ENCODE results near the gene CDH16. TPM values are rescaled to one million over a fixed set of nuclear protein-coding genes. Genes with fewer than 3 reads are reported as not detected.
A peak's percentile ranks its signal among the peaks of the same experiment; 100 is the strongest.
"Not testable (repeated sequence)": the region's sequence is repeated elsewhere in the genome, so short reads cannot be mapped to it uniquely, and the experiment has no call there.

The CDH16 gene
- total and polyA plus RNA-seq, 11 donors = 0.08 to 1.6 (median 0.17) TPM; not detected in 5

DNA sequence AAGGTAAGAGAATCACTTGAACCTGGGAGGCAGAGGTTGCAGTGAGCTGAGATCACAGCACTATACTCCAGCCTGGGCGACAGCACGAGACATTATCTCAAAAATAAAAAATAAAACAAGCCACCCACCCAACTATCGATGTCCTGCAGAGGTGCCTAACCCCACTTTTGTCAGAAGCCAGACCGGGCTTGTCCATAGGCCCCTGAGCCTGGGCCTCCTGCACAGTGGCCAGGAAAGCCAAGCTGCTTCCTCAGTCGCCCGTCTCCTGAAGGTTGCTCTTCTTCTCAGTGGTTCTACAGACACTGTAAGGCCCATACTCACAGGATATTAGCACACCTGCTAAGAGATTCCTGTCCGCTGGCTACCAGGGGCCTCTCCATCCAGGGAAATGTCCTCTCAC lies 27.9 kb upstream of the CDH16 start:
- Histone ChIP-seq H3K27me3 (peaks cover 0 to 30% (median 0%) of the 10 kb centered on the region in 9 donors), H3K9me3 (peaks cover 0 to 4% (median 0%) of the 10 kb centered on the region in 12 donors), H3K36me3 (peaks cover 0 to 31% (median 25%) of the 10 kb centered on the region in 9 donors), H3K4me3 (no peak overlapping the region), H3K4me1 (peaks cover 0 to 22% (median 9%) of the 10 kb centered on the region in 12 donors), H3K27ac (no peak overlapping the region)
- intact Hi-C loops (cut with DNase I) = loop anchor here in 1 of 10 donors (10.0 kb wide), 1 partner anchor 52 kb away; no protein-coding TSS in a partner anchor
- TF ChIP-seq, protein P1, sequence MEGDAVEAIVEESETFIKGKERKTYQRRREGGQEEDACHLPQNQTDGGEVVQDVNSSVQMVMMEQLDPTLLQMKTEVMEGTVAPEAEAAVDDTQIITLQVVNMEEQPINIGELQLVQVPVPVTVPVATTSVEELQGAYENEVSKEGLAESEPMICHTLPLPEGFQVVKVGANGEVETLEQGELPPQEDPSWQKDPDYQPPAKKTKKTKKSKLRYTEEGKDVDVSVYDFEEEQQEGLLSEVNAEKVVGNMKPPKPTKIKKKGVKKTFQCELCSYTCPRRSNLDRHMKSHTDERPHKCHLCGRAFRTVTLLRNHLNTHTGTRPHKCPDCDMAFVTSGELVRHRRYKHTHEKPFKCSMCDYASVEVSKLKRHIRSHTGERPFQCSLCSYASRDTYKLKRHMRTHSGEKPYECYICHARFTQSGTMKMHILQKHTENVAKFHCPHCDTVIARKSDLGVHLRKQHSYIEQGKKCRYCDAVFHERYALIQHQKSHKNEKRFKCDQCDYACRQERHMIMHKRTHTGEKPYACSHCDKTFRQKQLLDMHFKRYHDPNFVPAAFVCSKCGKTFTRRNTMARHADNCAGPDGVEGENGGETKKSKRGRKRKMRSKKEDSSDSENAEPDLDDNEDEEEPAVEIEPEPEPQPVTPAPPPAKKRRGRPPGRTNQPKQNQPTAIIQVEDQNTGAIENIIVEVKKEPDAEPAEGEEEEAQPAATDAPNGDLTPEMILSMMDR (IDR thresholded peaks at IDR 0.05) = no peak
- no peak for TF ChIP-seq POLR2A (IDR thresholded peaks at IDR 0.05)
- WGBS, 4 donors = 68 to 77% (median 72%) methylated on average over 7 of the region's 7 CpGs
- ATAC-seq = peak in 1 of 4 donors; percentile 5
- DNase-seq = no peak

DNA sequence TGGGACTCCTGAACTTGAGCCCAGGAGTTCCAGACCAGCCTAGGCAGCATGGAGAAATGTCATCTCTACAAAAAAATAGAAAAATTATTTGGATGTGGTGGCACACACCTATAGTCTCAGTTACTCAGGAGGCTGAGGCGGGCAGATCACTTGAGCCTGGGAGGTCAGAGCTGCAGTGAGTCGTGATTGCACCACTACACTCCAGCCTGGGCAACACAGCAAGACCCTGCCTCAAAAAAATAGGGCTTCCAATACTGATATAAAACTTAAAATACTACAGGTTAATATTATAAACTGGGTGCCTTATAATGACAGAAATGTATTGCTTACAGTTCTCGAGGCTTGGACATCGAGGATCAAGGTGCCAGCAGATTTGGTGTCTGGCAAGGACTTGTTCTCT lies 27.3 kb upstream of the CDH16 start:
- Histone ChIP-seq H3K27ac (no peak overlapping the region), H3K4me1 (peaks cover 0 to 25% (median 9%) of the 10 kb centered on the region in 12 donors), H3K4me3 (no peak overlapping the region), H3K27me3 (peaks cover 0 to 24% (median 0%) of the 10 kb centered on the region in 9 donors), H3K36me3 (peaks cover 0 to 37% (median 31%) of the 10 kb centered on the region in 9 donors), H3K9me3 (no peaks in the 10 kb centered on the region)
- TF ChIP-seq, protein P1 (IDR thresholded peaks at IDR 0.05) = no peak
- no peak for TF ChIP-seq POLR2A (IDR thresholded peaks at IDR 0.05)
- WGBS, 4 donors = 85 to 89% (median 86%) methylated on average over 4 of the region's 4 CpGs
- DNase-seq (no peak), ATAC-seq (no peak)
- intact Hi-C loops (cut with DNase I) = loop anchor here in 1 of 10 donors (10.0 kb wide), 1 partner anchor 51 kb away; no protein-coding TSS in a partner anchor

DNA sequence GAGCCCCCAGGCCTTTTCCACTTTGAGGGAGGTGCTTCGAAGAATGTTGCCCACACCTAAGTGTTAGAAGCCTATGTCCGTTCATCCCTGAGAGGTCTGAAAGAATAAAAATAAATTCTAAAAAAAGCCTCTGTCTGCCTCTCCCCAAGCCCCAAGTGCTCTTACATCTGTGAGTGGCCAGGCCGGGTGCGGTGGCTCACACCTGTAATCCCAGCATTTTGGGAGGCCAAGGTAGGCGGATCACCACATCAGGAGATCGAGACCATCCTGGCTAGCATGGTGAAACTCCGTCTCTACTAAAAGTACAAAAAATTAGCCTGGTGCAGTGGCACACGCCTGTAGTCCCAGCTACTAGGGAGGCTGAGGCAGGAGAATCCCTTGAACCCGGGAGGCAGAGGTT lies 26.3 kb upstream of the CDH16 start:
- DNase-seq, H3K27ac ChIP-seq, H3K4me3 ChIP-seq, ATAC-seq, H3K9me3 ChIP-seq: not testable (repeated sequence)
- intact Hi-C loops (cut with DNase I) = loop anchor here in 1 of 10 donors (10.0 kb wide), 1 partner anchor 50 kb away; no protein-coding TSS in a partner anchor
- peaks cover 0 to 17% (median 0%) of the 10 kb centered on the region in 9 donors for H3K27me3 ChIP-seq
- H3K4me1 ChIP-seq = peaks cover 0 to 28% (median 9%) of the 10 kb centered on the region in 12 donors
- 80 to 85% (median 84%) methylated on average over 9 of the region's 9 CpGs for WGBS, 4 donors
- peaks cover 0 to 46% (median 41%) of the 10 kb centered on the region in 9 donors for H3K36me3 ChIP-seq

DNA sequence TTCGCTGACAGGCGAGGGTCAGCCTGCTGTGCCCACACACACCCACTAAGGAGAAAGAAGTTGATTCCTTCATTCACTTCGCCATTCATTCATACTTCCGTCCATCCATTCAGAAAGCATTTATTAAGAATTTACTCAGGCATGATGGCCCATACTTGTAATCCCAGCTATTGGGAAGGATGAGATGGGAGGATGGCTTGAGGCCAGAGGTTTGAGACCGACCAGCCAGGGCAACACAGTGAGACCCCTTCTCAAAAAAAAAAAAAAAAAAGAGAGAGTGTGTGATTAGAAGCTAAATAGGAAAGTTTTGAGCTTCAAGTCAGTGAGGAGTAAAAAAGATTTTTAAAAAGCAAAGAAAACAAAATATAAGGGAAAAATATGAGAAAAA lies 25.4 kb upstream of the CDH16 start:
- TF ChIP-seq, protein P1 (IDR thresholded peaks at IDR 0.05) = no peak
- no peak for TF ChIP-seq POLR2A (IDR thresholded peaks at IDR 0.05)
- DNase-seq = no peak
- 85 to 91% (median 89%) methylated on average over 5 of the region's 5 CpGs for WGBS, 4 donors
- H3K4me1 ChIP-seq = peaks cover 0 to 26% (median 9%) of the 10 kb centered on the region in 12 donors
- intact Hi-C loops (cut with DNase I) = loop anchor here in 1 of 10 donors (10.0 kb wide), 1 partner anchor 49 kb away; no protein-coding TSS in a partner anchor
- H3K27ac ChIP-seq = no peak overlapping the region
- no peak overlapping the region for H3K4me3 ChIP-seq
- H3K36me3 ChIP-seq = peaks cover 0 to 56% (median 50%) of the 10 kb centered on the region in 9 donors
- H3K27me3 ChIP-seq = peaks cover 0 to 9% (median 0%) of the 10 kb centered on the region in 9 donors
- H3K9me3 ChIP-seq = no peaks in the 10 kb centered on the region
- ATAC-seq = no peak

All from heart left ventricle (tissue), 16 donors.